Kidney (tissue), 14 donors: ENCODE data around the gene FGD6. TPM values are rescaled to one million over a fixed set of nuclear protein-coding genes. Genes with fewer than 3 reads are reported as not detected.

Experiments
- DNase-seq, 5 donors: peaks; one replicate each; pipeline ENCODE4 v3.0.0-alpha.2; 2013 to 2020
- FAIRE-seq: peaks from 2 replicates; lab custom pipeline; 2012; peaks lifted over from hg19 to GRCh38; lab: Jason Lieb, UNC
- H3K27ac ChIP-seq, 2 donors: one replicate each; pipeline ENCODE4 v1.7.0; 2013; ENCODE audit warnings: low read depth in 2 of 2, low read length in 2 of 2, inconsistent platforms in 1 of 2
- H3K27me3 ChIP-seq: one replicate; pipeline ENCODE4 v1.7.1; 2013; ENCODE audit warnings: low read length, inconsistent platforms; ENCODE audit not compliant: control insufficient read depth, insufficient read depth
- H3K36me3 ChIP-seq, 3 donors: one replicate each; pipeline versions ENCODE4 v1.7.0 to v1.7.1; 2013; ENCODE audit warnings: low read length in 3 of 3, control low read depth in 1 of 3, inconsistent platforms in 1 of 3; ENCODE audit not compliant: insufficient read depth in 3 of 3, control insufficient read depth in 2 of 3
- H3K4me1 ChIP-seq, 3 donors: one replicate each; pipeline versions ENCODE4 v1.7.0 to v1.7.1; 2013; ENCODE audit warnings: low read length in 3 of 3, inconsistent platforms in 1 of 3, low read depth in 1 of 3; ENCODE audit not compliant: control insufficient read depth in 2 of 3, insufficient read depth in 2 of 3
- H3K4me3 ChIP-seq, 3 donors: one replicate each; pipeline versions ENCODE4 v1.7.0 to v1.8.1; 2013; ENCODE audit warnings: low read length in 3 of 3, control low read depth in 1 of 3, inconsistent platforms in 1 of 3
- H3K9ac ChIP-seq, 3 donors: one replicate each; pipeline versions ENCODE4 v1.7.0 to v1.7.1; 2013; ENCODE audit warnings: low read length in 3 of 3, control low read depth in 1 of 3, inconsistent platforms in 1 of 3
- H3K9me3 ChIP-seq, 3 donors: one replicate each; pipeline versions ENCODE4 v1.7.0 to v1.7.1; 2013; ENCODE audit warnings: low read length in 3 of 3, control low read depth in 1 of 3, inconsistent platforms in 1 of 3; ENCODE audit not compliant: control insufficient read depth in 2 of 3, insufficient read depth in 1 of 3
- CTCF ChIP-seq: IDR thresholded peaks from 3 replicates; pipeline ENCODE4 v1.5.1; 2012; ENCODE audit warnings: mild to moderate bottlenecking, moderate library complexity, borderline replicate concordance; ENCODE audit not compliant: insufficient read depth; ENCODE audit errors: extremely low read depth
- intact Hi-C: fragments of 100-400 bp; cut with DNase I; formaldehyde crosslinking; loops from one replicate; pipeline ENCODE4 v1.11.1; 2022
- polyA plus RNA-seq: library from polyadenylated mRNA; stranded (reverse); fragments of 350-450 nt; fragmentation: Illumina TruSeq; extraction: RNeasy Lipid Tissue Mini Kit (QIAGEN cat#74804); gene quantifications from one replicate; pipeline ENCODE4 v1.2.3, GENCODE V29; 2014; ENCODE audit warnings: low read depth, low replicate concordance; ENCODE audit not compliant: insufficient read depth
- total RNA-seq: library from RNA; stranded (reverse); fragmentation: NEBNext Ultra II Directional; extraction: Animal tissue kit (Norgen Biotek cat#: 25700); gene quantifications from one replicate; pipeline ENCODE4 v1.2.1, GENCODE V29; 2021
- donor health status: control.
- donor health status: control.
- donor health status: control.
- donor health status: control.
- donor health status: control.
- donor health status: DM: yes; HTN: yes; CAD: no.
- donor health status: Normal renal cell carcinoma (clear cell type).

Gene FGD6
- total and polyA plus RNA-seq, 2 donors from 2014 or later, result 1.2 to 19.8 TPM

- Histone ChIP-seq H3K27me3 (no peaks in the 10 kb centered on the region), H3K27ac (no peak overlapping the region), H3K4me3 (no peak overlapping the region), H3K4me1 (no peaks in the 10 kb centered on the region), H3K36me3 (no peaks in the 10 kb centered on the region), H3K9me3 (no peaks in the 10 kb centered on the region), H3K9ac (no peak overlapping the region)
- no peak for TF ChIP-seq CTCF
- FAIRE-seq (no peak), DNase-seq (no peak)
- intact Hi-C loops, result no loop called here
These were observed 31.4 kb downstream of the FGD6 start for GRCh38 chr12:95185854-95186253.

- FAIRE-seq, result no peak
These were observed 32.2 kb downstream of the FGD6 start for GRCh38 chr12:95185072-95185471.

GRCh38 chr12:95184121-95184520 lies 33.1 kb downstream of the FGD6 start:
- intact Hi-C loops, result no loop called here
- FAIRE-seq, result no peak
- no peak for DNase-seq

More at GRCh38 chr12:95185072-95185471, 32.2 kb downstream of the FGD6 start:
- TF ChIP-seq CTCF, result no peak
- DNase-seq, result no peak
- H3K27ac ChIP-seq, result no peak overlapping the region
- no peaks in the 10 kb centered on the region for H3K4me1 ChIP-seq
- intact Hi-C loops, result no loop called here
- no peaks in the 10 kb centered on the region for H3K27me3 ChIP-seq
- no peaks in the 10 kb centered on the region for H3K36me3 ChIP-seq
- H3K9me3 ChIP-seq, result no peaks in the 10 kb centered on the region
- no peak overlapping the region for H3K4me3 ChIP-seq
- H3K9ac ChIP-seq, result no peak overlapping the region

More at GRCh38 chr12:95184121-95184520, 33.1 kb downstream of the FGD6 start:
- Histone ChIP-seq H3K27me3 (no peaks in the 10 kb centered on the region), H3K36me3 (no peaks in the 10 kb centered on the region), H3K9me3 (no peaks in the 10 kb centered on the region), H3K4me3 (no peak overlapping the region), H3K9ac (no peak overlapping the region), H3K27ac (no peak overlapping the region), H3K4me1 (no peaks in the 10 kb centered on the region)
- no peak for TF ChIP-seq CTCF
